HG02870 (cell line): ENCODE measurements around the gene RHBDD1.
"Not testable (repeated sequence)": the region's sequence is repeated elsewhere in the genome, so short reads cannot be mapped to it uniquely, and the experiment has no call there.

ENCODE experiments used
- ATAC-seq: cut with Tn5 transposase; IDR thresholded peaks from one replicate; pipeline ENCODE4 v1.9.1; 2021; ENCODE audit warnings: mild to moderate bottlenecking, moderate library complexity; ENCODE audit not compliant: unreplicated experiment

Gene RHBDD1

DNA sequence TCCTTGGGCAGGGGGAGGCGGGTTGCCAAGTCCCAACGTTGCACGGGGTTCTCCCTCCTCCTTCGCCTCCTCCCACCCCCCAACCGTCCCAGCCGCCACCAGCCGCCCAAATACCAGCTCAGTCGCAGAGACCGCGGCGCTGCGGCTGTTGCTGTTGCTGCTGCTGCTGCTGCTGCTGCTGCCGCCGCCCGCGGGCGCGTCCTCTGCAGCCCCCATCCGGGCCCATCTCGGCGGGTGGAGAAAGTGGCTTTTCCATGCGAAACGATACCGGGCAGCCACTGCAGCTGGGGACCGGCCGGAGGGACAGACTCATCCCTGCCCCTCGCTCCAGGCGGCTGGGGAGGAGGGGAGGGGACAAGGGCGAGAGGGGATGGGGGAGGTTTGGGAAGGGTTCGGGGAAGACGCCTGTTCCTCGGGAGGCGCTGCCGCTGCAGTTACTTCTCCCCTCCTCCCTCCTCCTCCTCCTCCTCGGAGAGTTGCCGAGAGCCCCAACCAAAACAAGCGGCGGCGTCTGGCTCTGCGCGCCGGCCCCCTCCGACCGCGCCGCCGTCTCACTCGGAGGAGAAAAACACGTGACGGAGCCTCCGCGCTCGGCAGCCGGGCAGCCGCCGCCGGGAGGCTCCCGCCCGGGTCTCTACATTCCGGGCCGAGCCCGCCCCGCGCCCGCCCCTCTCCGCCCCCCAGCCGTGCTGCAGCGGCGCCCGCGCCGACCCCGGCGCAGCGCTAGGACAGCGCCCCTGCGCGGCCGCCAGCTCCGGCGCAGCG, 36.5 kb upstream of the RHBDD1 start, which contains the start of gene IRS1:
TSS of gene IRS1 (minus strand) at position 610 of the 765 bp plus-strand sequence. CDS start 1,082 bp downstream, outside the sequence.
- peak; percentile 27 for ATAC-seq

GRCh38 chr2:226799976-226800940, 35.6 kb upstream of the RHBDD1 start:
- no peak for ATAC-seq

- peak; percentile 78 for ATAC-seq
Measured at GRCh38 chr2:226800941-226801784, 34.7 kb upstream of the RHBDD1 start.

- ATAC-seq: no peak
Measured at GRCh38 chr2:226802573-226802972, 33.3 kb upstream of the RHBDD1 start.

DNA sequence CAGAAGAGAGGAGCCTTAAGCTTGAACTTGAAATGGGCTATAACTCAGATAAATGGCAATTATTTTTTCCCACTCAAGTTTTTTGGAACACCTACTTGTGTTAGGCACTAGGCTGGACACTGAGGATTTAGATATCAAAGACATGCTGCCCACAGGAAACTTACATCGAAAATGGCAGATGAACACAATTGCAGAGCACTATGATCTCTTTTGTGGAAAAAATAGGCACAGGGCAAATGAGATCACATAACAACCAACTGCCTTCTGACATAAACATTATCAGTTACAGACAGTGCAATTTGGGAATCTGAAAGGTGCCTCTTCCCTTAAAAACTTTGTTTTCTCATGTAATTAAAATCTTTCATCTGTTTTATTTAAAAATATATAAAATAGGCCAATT, 32.4 kb upstream of the RHBDD1 start:
- ATAC-seq: no peak

- peak; percentile 66 for ATAC-seq
Measured at GRCh38 chr2:226813148-226813701, 22.6 kb upstream of the RHBDD1 start.

- ATAC-seq: no peak
Measured at GRCh38 chr2:226818930-226819329, 16.9 kb upstream of the RHBDD1 start.

- no peak for ATAC-seq
Measured at GRCh38 chr2:226825056-226825455, 10.8 kb upstream of the RHBDD1 start.

GRCh38 chr2:226828191-226828590, 7.7 kb upstream of the RHBDD1 start:
- no peak for ATAC-seq

- ATAC-seq: no peak
Measured at GRCh38 chr2:226829721-226830631, 5.9 kb upstream of the RHBDD1 start.

GRCh38 chr2:226831266-226831665, 4.6 kb upstream of the RHBDD1 start:
- ATAC-seq: no peak

DNA sequence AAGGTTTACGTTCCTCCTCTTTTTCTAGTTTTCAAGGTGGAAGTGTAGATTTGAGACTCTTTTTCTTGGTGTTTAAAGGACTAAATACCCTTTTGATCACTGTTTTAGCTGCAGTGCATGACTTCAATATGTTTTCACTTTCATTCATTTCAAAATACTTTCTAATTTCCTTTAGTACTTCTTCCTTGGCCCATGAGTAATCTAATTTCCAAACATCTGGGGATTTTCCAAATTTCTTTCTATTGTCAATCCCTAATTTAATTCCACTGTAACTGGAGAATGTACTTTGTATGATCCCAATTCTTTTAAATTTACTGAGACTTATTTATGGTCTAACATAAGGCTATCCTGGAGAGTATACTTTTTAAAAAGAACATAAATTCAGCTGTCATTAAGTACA, 3.8 kb upstream of the RHBDD1 start:
- no peak for ATAC-seq

DNA sequence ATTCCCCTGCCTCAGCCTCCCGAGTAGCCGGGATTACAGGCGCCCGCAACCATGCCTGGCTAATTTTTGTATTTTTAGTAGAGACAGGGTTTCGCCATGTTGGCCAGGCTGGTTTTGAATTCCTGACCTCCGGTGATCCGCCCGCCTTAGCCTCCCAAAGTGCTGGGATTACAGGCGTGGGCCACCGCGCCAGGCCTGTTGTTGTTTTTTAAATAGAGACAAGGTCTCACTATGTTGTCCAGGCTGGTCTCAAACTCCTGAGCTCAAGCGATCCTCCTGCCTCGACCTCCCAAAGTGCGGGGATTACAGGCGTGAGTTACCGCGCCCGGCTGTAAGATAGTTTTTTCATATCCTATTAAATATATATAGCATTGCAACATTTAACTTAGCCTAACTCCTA, 974 bp upstream of the RHBDD1 start:
- ATAC-seq: not testable (repeated sequence)

DNA sequence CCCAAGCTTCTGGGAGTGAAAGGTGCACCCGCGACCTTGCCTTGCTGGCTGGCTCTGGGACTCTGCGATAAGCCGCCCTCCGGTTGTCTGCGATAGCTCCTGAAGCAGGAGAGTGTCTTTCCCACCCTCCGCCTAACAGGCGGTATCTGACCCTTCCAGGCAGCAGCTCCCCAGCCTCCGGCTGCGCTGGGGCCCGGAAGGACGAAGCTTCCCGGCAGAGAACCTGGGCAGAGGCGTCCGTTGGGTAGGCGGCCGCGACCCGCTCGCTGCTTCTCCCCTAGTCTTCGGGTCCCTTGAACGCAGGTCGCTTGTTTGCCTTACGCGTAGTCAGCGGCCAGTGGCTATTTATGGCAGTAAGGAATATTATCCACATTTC, 446 bp upstream of the RHBDD1 start:
- ATAC-seq: peak; percentile 14

DNA sequence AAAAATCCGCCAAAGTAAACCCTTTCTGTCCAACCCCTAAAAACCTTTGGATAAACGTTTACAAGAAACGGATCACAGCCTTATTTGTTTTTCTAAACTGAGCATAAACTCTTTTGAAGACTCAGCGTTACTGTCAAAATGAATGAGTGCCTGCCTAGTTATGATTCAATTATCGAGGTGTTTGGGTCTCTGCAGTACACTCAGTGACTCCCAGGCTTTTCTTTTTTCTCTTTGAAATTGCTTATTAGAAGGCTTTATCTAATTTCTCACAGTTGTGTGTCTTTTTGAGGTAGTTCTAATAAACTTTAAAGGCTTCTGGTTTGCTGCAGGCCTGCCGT, 663 bp downstream of the RHBDD1 start:
- peak; percentile 1 for ATAC-seq

- no peak for ATAC-seq
Measured at GRCh38 chr2:226837334-226837733, 1.5 kb downstream of the RHBDD1 start.

DNA sequence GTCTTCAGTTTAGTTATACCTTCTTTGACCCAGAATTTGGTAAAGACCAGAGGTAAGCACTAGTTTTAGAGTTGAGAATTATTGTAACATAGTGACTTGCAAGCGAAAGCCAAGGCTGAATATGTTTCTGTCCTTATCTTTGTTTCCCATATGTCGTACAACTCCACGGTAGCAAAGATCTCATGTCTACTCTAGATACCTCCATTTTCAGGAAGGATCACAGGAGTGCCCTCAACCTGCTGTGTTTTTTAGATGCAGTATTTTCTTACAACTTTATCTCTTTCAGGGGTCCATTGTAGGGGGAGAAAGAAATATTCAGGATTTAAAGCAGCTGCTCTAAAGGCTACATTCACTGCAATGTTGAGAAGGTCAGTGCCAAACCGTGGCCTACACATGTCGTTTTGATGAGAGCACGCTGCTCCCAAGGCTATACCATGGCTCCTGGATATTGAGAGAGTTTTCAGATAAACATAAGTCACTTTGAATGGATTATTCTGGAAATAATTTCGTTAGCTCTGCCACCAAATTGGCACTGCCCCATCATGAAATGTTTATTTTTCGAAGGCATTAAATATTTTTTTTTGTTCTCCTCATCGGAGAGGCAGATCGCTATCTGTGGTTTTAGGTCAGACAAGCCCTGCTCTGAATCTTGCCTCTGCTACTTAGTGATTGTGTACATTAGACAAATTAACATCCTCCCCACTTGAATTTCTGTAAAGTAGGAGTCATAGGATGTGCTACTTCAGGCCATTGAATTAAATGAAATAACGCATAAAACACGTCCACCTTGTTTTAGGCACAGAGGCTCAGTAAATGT, 2.1 kb downstream of the RHBDD1 start:
- no peak for ATAC-seq

DNA sequence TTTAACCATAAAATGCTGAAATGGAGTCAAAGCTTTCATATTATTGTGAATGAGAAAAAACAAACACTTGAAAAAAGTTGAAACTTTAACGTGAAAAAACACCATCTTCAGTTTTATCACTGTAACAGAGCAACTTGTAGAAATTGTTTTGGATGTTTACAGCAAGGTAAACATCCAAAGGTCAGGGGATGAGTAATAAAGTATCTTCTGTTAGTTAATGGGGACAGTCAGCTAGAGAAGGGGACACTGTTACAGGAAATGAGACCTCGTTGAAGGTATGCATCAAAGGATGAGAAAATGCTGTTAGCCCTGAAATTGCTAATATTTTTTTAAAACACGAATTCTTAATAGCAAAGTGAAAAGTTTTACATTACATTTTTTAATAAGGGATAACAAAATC, 2.9 kb downstream of the RHBDD1 start:
- ATAC-seq: no peak

DNA sequence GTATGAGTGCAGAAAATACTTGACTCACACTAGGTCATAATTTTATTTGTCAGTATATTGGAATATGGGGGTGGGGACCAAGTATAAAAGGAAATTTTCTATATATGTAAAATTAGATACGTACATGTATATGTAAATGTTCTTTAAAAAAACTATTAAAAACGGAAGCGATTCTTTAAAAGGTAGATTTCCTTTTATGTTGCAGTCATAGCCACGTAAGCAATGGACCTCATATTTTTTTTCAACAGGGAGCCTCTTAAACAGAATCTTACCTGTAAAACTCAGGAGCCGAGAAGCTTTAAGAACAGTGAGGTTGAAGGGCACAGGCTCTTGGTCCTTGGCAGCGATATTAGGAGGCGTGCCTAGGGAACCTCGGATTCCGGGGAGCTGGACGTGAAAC, 3.3 kb downstream of the RHBDD1 start:
- no peak for ATAC-seq
